DOHH2 (cell line): Measurements from ENCODE around the gene PSMD14.

Source experiments
- EZH2phosphoT487 ChIP-seq: fragments of 200-600 bp; sonication (generic); IDR thresholded peaks from 2 replicates; pipeline ENCODE4 v1.6.1; 2017; ENCODE audit warnings: borderline replicate concordance, mild to moderate bottlenecking, antibody characterized with exemption, low read length, moderate library complexity, mixed read lengths
- TF ChIP-seq, protein P1 (sequence below): fragments of 200-600 bp; sonication (generic); IDR thresholded peaks from one replicate; pipeline ENCODE4 v1.5.1; 2014; ENCODE audit warnings: antibody characterized with exemption, mild to moderate bottlenecking, low read depth, low read length; ENCODE audit not compliant: poor library complexity, severe bottlenecking

DNA sequence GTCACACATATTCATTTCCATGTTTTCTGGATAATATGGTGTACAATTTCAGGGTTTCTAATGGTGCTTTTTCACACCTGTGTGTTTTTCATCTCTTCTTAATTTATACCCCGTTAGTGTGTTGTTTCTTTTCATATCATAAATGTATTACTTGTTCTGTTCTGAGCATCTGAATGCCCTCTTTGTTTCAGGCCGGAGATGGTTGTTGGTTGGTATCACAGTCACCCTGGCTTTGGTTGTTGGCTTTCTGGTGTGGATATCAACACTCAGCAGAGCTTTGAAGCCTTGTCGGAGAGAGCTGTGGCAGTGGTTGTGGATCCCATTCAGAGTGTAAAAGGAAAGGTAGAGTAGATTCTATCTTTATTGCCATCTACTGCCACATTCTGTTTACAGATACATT, 62.8 kb downstream of the PSMD14 start:
- TF ChIP-seq, protein P1, sequence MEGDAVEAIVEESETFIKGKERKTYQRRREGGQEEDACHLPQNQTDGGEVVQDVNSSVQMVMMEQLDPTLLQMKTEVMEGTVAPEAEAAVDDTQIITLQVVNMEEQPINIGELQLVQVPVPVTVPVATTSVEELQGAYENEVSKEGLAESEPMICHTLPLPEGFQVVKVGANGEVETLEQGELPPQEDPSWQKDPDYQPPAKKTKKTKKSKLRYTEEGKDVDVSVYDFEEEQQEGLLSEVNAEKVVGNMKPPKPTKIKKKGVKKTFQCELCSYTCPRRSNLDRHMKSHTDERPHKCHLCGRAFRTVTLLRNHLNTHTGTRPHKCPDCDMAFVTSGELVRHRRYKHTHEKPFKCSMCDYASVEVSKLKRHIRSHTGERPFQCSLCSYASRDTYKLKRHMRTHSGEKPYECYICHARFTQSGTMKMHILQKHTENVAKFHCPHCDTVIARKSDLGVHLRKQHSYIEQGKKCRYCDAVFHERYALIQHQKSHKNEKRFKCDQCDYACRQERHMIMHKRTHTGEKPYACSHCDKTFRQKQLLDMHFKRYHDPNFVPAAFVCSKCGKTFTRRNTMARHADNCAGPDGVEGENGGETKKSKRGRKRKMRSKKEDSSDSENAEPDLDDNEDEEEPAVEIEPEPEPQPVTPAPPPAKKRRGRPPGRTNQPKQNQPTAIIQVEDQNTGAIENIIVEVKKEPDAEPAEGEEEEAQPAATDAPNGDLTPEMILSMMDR, result no peak
- no peak for TF ChIP-seq EZH2phosphoT487
